H1 (cell line): ENCODE results near the gene SEMA4D. TPM values are rescaled to one million over a fixed set of nuclear protein-coding genes. Genes with fewer than 3 reads are reported as not detected.

Experiments
- CTCF ChIA-PET: fragments of 300-600 bp; sonication (Branson Sonifier 250); formaldehyde crosslinking; loops from one replicate; lab custom pipeline; 2021; ENCODE audit not compliant: partially characterized antibody; lab: Charles Lee
- POLR2A ChIA-PET: fragments of 300-600 bp; sonication (Branson Sonifier 250); formaldehyde crosslinking; loops from one replicate; lab custom pipeline; 2021; ENCODE audit warnings: inconsistent platforms; ENCODE audit not compliant: partially characterized antibody; lab: Charles Lee
- DNase-seq, 2 experiments: peaks; one replicate each; pipeline versions ENCODE4 v3.0.0 to v3.0.0-alpha.2; 2010 to 2022; ENCODE audit warnings: low spot score in 2 of 2, low read depth in 1 of 2, mixed read lengths in 1 of 2
- FAIRE-seq: peaks from 2 replicates; lab custom pipeline; 2011; peaks lifted over from hg19 to GRCh38; lab: Jason Lieb, UNC
- H2AFZ ChIP-seq: 2 replicates; pipeline ENCODE4 v1.8.1; 2012; ENCODE audit warnings: low read length, inconsistent platforms
- H2AK5ac ChIP-seq: 2 replicates; pipeline ENCODE4 v1.6.1; 2013; ENCODE audit warnings: low read depth, low read length
- H2BK120ac ChIP-seq: replicated peaks from 2 replicates; pipeline ENCODE3; 2013; ENCODE audit warnings: low read depth, low read length, inconsistent platforms
- H2BK12ac ChIP-seq: 2 replicates; pipeline ENCODE4 v1.6.1; 2013; ENCODE audit warnings: low read depth, low read length
- H2BK15ac ChIP-seq: 2 replicates; pipeline ENCODE4 v1.6.1; 2013; ENCODE audit warnings: low read length
- H2BK20ac ChIP-seq: 2 replicates; pipeline ENCODE4 v1.6.1; 2013; ENCODE audit warnings: low read length
- H2BK5ac ChIP-seq: 2 replicates; pipeline ENCODE4 v1.6.1; 2013; ENCODE audit warnings: low read depth, low read length
- H3K14ac ChIP-seq: 2 replicates; pipeline ENCODE4 v1.6.1; 2013; ENCODE audit warnings: inconsistent platforms; ENCODE audit not compliant: insufficient read length
- H3K18ac ChIP-seq: 2 replicates; pipeline ENCODE4 v1.6.1; 2013; ENCODE audit warnings: low read length; ENCODE audit errors: extremely low read depth
- H3K23ac ChIP-seq: 2 replicates; pipeline ENCODE4 v1.6.1; 2013; ENCODE audit warnings: inconsistent platforms; ENCODE audit not compliant: insufficient read length
- H3K23me2 ChIP-seq: 2 replicates; pipeline ENCODE4 v1.6.1; 2013; ENCODE audit warnings: low read depth, low read length
- H3K27ac ChIP-seq: 2 replicates; pipeline ENCODE4 v1.6.1; 2011; ENCODE audit warnings: low read depth, low read length, inconsistent platforms
- H3K27me3 ChIP-seq, 4 experiments: replicated peaks in 1 of 4; 1 replicate in 1 of 4; 2 replicates in 3 of 4; pipeline versions ENCODE4 v1.6.1 to v1.8.1; 2011 to 2013; ENCODE audit warnings: low read length in 3 of 4, mild to moderate bottlenecking in 3 of 4, inconsistent platforms in 2 of 4, mixed read lengths in 2 of 4, moderate library complexity in 1 of 4; ENCODE audit not compliant: control insufficient read depth in 3 of 4, insufficient read depth in 3 of 4; ENCODE audit errors: extremely low read depth in 1 of 4
- H3K36me3 ChIP-seq, 4 experiments: 2 replicates each; pipeline versions ENCODE4 v1.6.1 to v1.8.1; 2011 to 2013; ENCODE audit warnings: mild to moderate bottlenecking in 4 of 4, low read length in 3 of 4, moderate library complexity in 2 of 4, control low read depth in 1 of 4, inconsistent platforms in 1 of 4; ENCODE audit not compliant: insufficient read depth in 4 of 4, control insufficient read depth in 2 of 4
- H3K4ac ChIP-seq: replicated peaks from 2 replicates; pipeline ENCODE3; 2013; ENCODE audit warnings: low read length, low read depth, mixed read lengths, inconsistent platforms; ENCODE audit not compliant: insufficient read length
- H3K4me1 ChIP-seq, 4 experiments: replicated peaks in 1 of 4; 1 replicate in 1 of 4; 2 replicates in 3 of 4; pipeline versions ENCODE4 v1.6.1 to v1.8.1; 2011 to 2013; ENCODE audit warnings: low read length in 3 of 4, inconsistent platforms in 2 of 4, mixed read lengths in 1 of 4; ENCODE audit not compliant: insufficient read depth in 4 of 4, control insufficient read depth in 3 of 4
- H3K4me2 ChIP-seq, 2 experiments: 2 replicates each; pipeline versions ENCODE4 v1.6.1 to v1.8.1; 2011 to 2013; ENCODE audit warnings: low read depth in 2 of 2, low read length in 2 of 2, control low read depth in 1 of 2, inconsistent platforms in 1 of 2, mild to moderate bottlenecking in 1 of 2; ENCODE audit not compliant: insufficient read depth in 1 of 2
- H3K4me3 ChIP-seq, 4 experiments: fragments of 200-600, 300-600 bp in 1 of 4; sonication (generic), shearing (Covaris generic), sonication (Bioruptor Twin) in 1 of 4; 2 replicates each; pipeline versions ENCODE4 v1.5.1 to v1.8.1; 2011 to 2016; ENCODE audit warnings: low read length in 4 of 4, low read depth in 3 of 4, control low read depth in 2 of 4, inconsistent platforms in 2 of 4, mild to moderate bottlenecking in 2 of 4, mixed read lengths in 1 of 4, moderate library complexity in 1 of 4; ENCODE audit not compliant: insufficient read depth in 2 of 4; ENCODE audit errors: extremely low read depth in 1 of 4
- H3K56ac ChIP-seq: replicated peaks from 2 replicates; pipeline ENCODE3; 2013; ENCODE audit warnings: low read depth, mild to moderate bottlenecking, mixed read lengths, low read length, inconsistent platforms; ENCODE audit not compliant: insufficient read length
- H3K79me1 ChIP-seq: 2 replicates; pipeline ENCODE4 v1.6.1; 2013; ENCODE audit warnings: low read depth, low read length, control low read depth
- H3K79me2 ChIP-seq, 2 experiments: 2 replicates each; pipeline versions ENCODE4 v1.6.1 to v1.8.1; 2012 to 2013; ENCODE audit warnings: low read length in 2 of 2, mild to moderate bottlenecking in 2 of 2, inconsistent platforms in 1 of 2; ENCODE audit not compliant: insufficient read depth in 2 of 2, control insufficient read depth in 1 of 2
- H3K9ac ChIP-seq, 4 experiments: replicated peaks in 1 of 4; 1 replicate in 1 of 4; 2 replicates in 3 of 4; pipeline versions ENCODE4 v1.6.1 to v1.8.1; 2011 to 2013; ENCODE audit warnings: low read depth in 3 of 4, low read length in 3 of 4, control low read depth in 2 of 4, mild to moderate bottlenecking in 2 of 4, moderate library complexity in 2 of 4, inconsistent platforms in 1 of 4; ENCODE audit errors: extremely low read depth in 1 of 4
- H3K9me3 ChIP-seq, 2 experiments: 2 replicates each; pipeline versions ENCODE4 v1.6.1 to v1.8.1; 2012 to 2013; ENCODE audit warnings: mild to moderate bottlenecking in 2 of 2, moderate library complexity in 2 of 2, control low read depth in 1 of 2, inconsistent platforms in 1 of 2, low read depth in 1 of 2, low read length in 1 of 2, mixed read lengths in 1 of 2; ENCODE audit not compliant: insufficient read depth in 2 of 2
- H4K20me1 ChIP-seq, 2 experiments: replicated peaks in 1 of 2; 2 replicates each; pipeline versions ENCODE3 to v1.8.1; 2011 to 2013; ENCODE audit warnings: inconsistent platforms in 2 of 2, low read length in 2 of 2, mild to moderate bottlenecking in 1 of 2; ENCODE audit not compliant: insufficient read depth in 2 of 2, control insufficient read depth in 1 of 2
- H4K5ac ChIP-seq: 2 replicates; pipeline ENCODE4 v1.6.1; 2013; ENCODE audit warnings: low read length, low read depth, mixed read lengths, inconsistent platforms; ENCODE audit not compliant: insufficient read length
- H4K8ac ChIP-seq: 2 replicates; pipeline ENCODE4 v1.8.0; 2013; ENCODE audit warnings: mild to moderate bottlenecking, moderate library complexity, low read length, inconsistent platforms; ENCODE audit not compliant: insufficient read depth; ENCODE audit errors: extremely low read depth
- H4K91ac ChIP-seq: replicated peaks from 2 replicates; pipeline ENCODE3; 2013; ENCODE audit warnings: low read length, mixed read lengths, inconsistent platforms; ENCODE audit not compliant: insufficient read length
- BACH1 ChIP-seq: IDR thresholded peaks from 2 replicates; pipeline ENCODE4 v1.6.1; 2012; ENCODE audit warnings: low read length, improper control_type of control experiment
- BCL11A ChIP-seq, 2 experiments: IDR thresholded peaks; one replicate each; pipeline ENCODE4 v1.6.1; 2011; ENCODE audit warnings: low read depth in 2 of 2, low read length in 2 of 2, mild to moderate bottlenecking in 2 of 2
- CBX8 ChIP-seq: fragments of 300-800, 300-1000 bp; sonication (generic); IDR thresholded peaks from 2 replicates; pipeline ENCODE4 v1.7.1; 2016; ENCODE audit warnings: low read depth, low read length, borderline replicate concordance
- CHD1 ChIP-seq: IDR thresholded peaks from 2 replicates; pipeline ENCODE4 v1.6.1; 2012; ENCODE audit warnings: low read depth, low read length, improper control_type of control experiment
- CREB1 ChIP-seq: IDR thresholded peaks from 2 replicates; pipeline ENCODE4 v1.6.1; 2012; ENCODE audit warnings: inconsistent platforms
- JUN ChIP-seq: IDR thresholded peaks from 2 replicates; pipeline ENCODE4 v1.6.1; 2011; ENCODE audit warnings: low read depth, mild to moderate bottlenecking, improper control_type of control experiment, low read length
- JUND ChIP-seq: IDR thresholded peaks from 2 replicates; pipeline ENCODE4 v1.6.1; 2011; ENCODE audit warnings: mild to moderate bottlenecking, improper control_type of control experiment, low read length
- MAX ChIP-seq: IDR thresholded peaks from 2 replicates; pipeline ENCODE4 v1.6.1; 2012; ENCODE audit warnings: inconsistent platforms
- RFX5 ChIP-seq: IDR thresholded peaks from 2 replicates; pipeline ENCODE4 v1.6.1; 2011; ENCODE audit warnings: low read depth, low read length, improper control_type of control experiment, borderline replicate concordance
- RXRA ChIP-seq: IDR thresholded peaks from 2 replicates; pipeline ENCODE4 v1.6.1; 2011; ENCODE audit warnings: low read depth, mild to moderate bottlenecking, low read length, moderate library complexity; ENCODE audit not compliant: insufficient read depth
- SAP30 ChIP-seq: fragments of 300-600 bp; sonication (generic); IDR thresholded peaks from 2 replicates; pipeline ENCODE4 v1.7.1; 2012; ENCODE audit warnings: low read length, moderate library complexity, mild to moderate bottlenecking, inconsistent platforms; ENCODE audit not compliant: insufficient read depth, insufficient replicate concordance
- SIN3A ChIP-seq, 2 experiments: IDR thresholded peaks in 1 of 2; conservative IDR thresholded peaks in 1 of 2; 2 replicates each; pipeline ENCODE4 v1.6.1; 2011 to 2012; ENCODE audit warnings: low read length in 2 of 2, improper control_type of control experiment in 1 of 2, low read depth in 1 of 2, mild to moderate bottlenecking in 1 of 2
- TAF1 ChIP-seq: IDR thresholded peaks from 2 replicates; pipeline ENCODE4 v1.6.1; 2011; ENCODE audit warnings: mild to moderate bottlenecking, low read depth, low read length
- TEAD4 ChIP-seq: IDR thresholded peaks from 2 replicates; pipeline ENCODE4 v1.6.1; 2012; ENCODE audit warnings: low read depth, low read length, inconsistent platforms, mixed read lengths
- WGBS, 2 experiments: shearing (Covaris generic) in 1 of 2; methylation state at CpG; one replicate each; pipeline versions ENCODE4 v1.1.6 to v1.1.7; 2013 to 2015; ENCODE audit warnings: low lambda C conversion rate in 2 of 2, mixed read lengths in 2 of 2, inconsistent platforms in 1 of 2, low coverage in 1 of 2, missing lambda C conversion rate in 1 of 2; ENCODE audit not compliant: insufficient replicate concordance in 2 of 2, insufficient coverage in 1 of 2, insufficient read length in 1 of 2; ENCODE audit errors: extremely low coverage in 1 of 2, missing lambda C conversion rate in 1 of 2; 5-methylcytosine and 5-hydroxymethylcytosine counted together
- polyA plus RNA-seq, 7 experiments: library from polyadenylated mRNA; depleted of rRNA in 3 of 7; stranded (reverse) in 5 of 7; unstranded in 2 of 7; fragments of >200 nt in 5 of 7; fragments of 200-250 nt in 2 of 7; gene quantifications; 1 replicate in 5 of 7; 2 replicates in 1 of 7; 4 replicates in 1 of 7; pipeline versions ENCODE4 v1.2.1 to v1.2.3, GENCODE V29; 2011 to 2013; ENCODE audit warnings: missing spikeins in 2 of 7, mixed read lengths in 2 of 7
- total RNA-seq: library from RNA; stranded (reverse); fragmentation: NEBNext Ultra II Directional; extraction: Animal tissue kit (Norgen Biotek cat#: 25700); gene quantifications from 2 replicates; pipeline ENCODE4 v1.2.1, GENCODE V29; 2021

The SEMA4D gene
- total and polyA plus RNA-seq, 2 of the 8 experiments (the other 6 are each of a cell fraction or from before 2014, with no cell fraction given) = 21.0 to 70.4 TPM

- no peak overlapping the region for H3K23ac ChIP-seq
- no peak overlapping the region for H2BK120ac ChIP-seq
- H4K5ac ChIP-seq = no peak overlapping the region
- ChIA-PET POLR2A (interaction anchor here (1.0 to 1.2 kb wide), 2 partner anchors 13 to 157 kb away, joined by 3 read pairs; no protein-coding TSS in a partner anchor), CTCF (interaction anchor here (0.7 to 1.2 kb wide), 2 partner anchors 47 to 404 kb away, joined by 4 to 7 read pairs; no protein-coding TSS in a partner anchor)
- H2BK15ac ChIP-seq = no peak overlapping the region
- no peak overlapping the region for H3K9ac ChIP-seq
- H2BK5ac ChIP-seq = peak overlapping the region; percentile 75; the same call in 1 of the 2 replicates
- no peaks in the 10 kb centered on the region; a peak in 1 of 8 replicates for H3K36me3 ChIP-seq
- H3K23me2 ChIP-seq = no peaks in the 10 kb centered on the region
- no peak overlapping the region for H3K4me2 ChIP-seq
- no peak overlapping the region for H3K56ac ChIP-seq
- no peak overlapping the region for H2BK20ac ChIP-seq
- H4K8ac ChIP-seq = no peak overlapping the region
- no peak overlapping the region for H2BK12ac ChIP-seq
- H3K18ac ChIP-seq = no peak overlapping the region
- H3K27ac ChIP-seq = no peak overlapping the region
- H3K27me3 ChIP-seq = no peaks in the 10 kb centered on the region
- TF ChIP-seq BCL11A (IDR thresholded peaks at IDR 0.05; ENCODE audit: low read depth in 2 of 2, low read length in 2 of 2) = no peak
- no peak for TF ChIP-seq CHD1
- no peak for TF ChIP-seq JUND
- no peak for TF ChIP-seq TEAD4
- TF ChIP-seq SAP30 = no peak
- no peak for TF ChIP-seq TAF1
- no peak for TF ChIP-seq CBX8
- no peak for TF ChIP-seq JUN
- no peak for TF ChIP-seq CREB1
- TF ChIP-seq BACH1 = no peak
- no peak for TF ChIP-seq RFX5
- no peak for TF ChIP-seq SIN3A (conservative IDR thresholded peaks at IDR 0.05 in 1 of 2, IDR thresholded peaks at IDR 0.05 in 1 of 2; ENCODE audit: low read depth in 1 of 2, low read length in 2 of 2)
- no peak for TF ChIP-seq RXRA
- TF ChIP-seq MAX = no peak
- TF ChIP-seq, all 59 proteins: peak for 0
- Histone ChIP-seq H4K91ac (no peak overlapping the region), H2AK5ac (no peak overlapping the region), H3K14ac (no peak overlapping the region), H3K4me1 (peaks cover 0 to 9% (median 4%) of the 10 kb centered on the region in 4 experiments; a peak in 6 of 7 replicates), H4K20me1 (peaks cover 2 to 12% of the 10 kb centered on the region in 2 experiments), H2AFZ (no peak overlapping the region), H3K4ac (no peak overlapping the region), H3K4me3 (no peak overlapping the region), H3K9me3 (no peaks in the 10 kb centered on the region; a peak in 1 of 4 replicates), H3K79me2 (peaks cover 5 to 77% of the 10 kb centered on the region in 2 experiments; a peak in 2 of 4 replicates), H3K79me1 (peaks cover 21% of the 10 kb centered on the region)
- FAIRE-seq = no peak
- DNase-seq = no peak
- 98% methylated on average over 9 of the region's 9 CpGs; no CpG with 5 or more reads in 1 of the 2 experiments for WGBS, 2 experiments
These were observed 21.9 kb downstream of the SEMA4D start for GRCh38 chr9:89475891-89476440.
